ENCODE data around the gene ADAMTS18.

GRCh38 chr16:77250400-77250799, 184.4 kb downstream of the ADAMTS18 start:
- no peak for TF ChIP-seq CTCF (IDR thresholded peaks at IDR 0.05; ENCODE audit: borderline replicate concordance, extremely low read depth, low read length, poor library complexity, severe bottlenecking)
- no peak for TF ChIP-seq EZH2 (IDR thresholded peaks at IDR 0.05; ENCODE audit: borderline replicate concordance, low read depth, low read length, severe bottlenecking)

Measured in DND-41 (cell line).